Measurements from ENCODE around the gene TFE3.

Gene TFE3

DNA sequence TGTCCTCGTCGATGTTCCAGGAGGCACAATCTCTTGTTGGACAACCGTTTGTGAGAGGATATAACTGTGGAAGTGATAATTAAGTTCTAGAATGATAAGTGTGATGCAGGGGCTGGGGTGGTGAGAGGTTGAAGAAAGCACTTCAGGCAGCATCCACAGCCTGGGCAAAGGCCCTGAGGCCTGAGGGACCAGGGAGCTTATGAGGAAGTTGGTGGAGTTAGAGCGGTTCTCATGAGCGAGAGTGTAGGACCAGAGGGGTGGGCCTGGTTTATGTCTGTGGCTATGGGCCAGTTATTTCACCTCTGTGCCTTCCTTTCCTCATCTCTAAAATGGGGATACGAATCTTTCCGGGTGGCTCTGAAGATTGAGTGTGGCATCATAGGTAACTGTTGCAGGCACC, 18.3 kb upstream of the TFE3 start:
- no peak for DNase-seq (ENCODE audit: low read depth in 2 of 2)

DNA sequence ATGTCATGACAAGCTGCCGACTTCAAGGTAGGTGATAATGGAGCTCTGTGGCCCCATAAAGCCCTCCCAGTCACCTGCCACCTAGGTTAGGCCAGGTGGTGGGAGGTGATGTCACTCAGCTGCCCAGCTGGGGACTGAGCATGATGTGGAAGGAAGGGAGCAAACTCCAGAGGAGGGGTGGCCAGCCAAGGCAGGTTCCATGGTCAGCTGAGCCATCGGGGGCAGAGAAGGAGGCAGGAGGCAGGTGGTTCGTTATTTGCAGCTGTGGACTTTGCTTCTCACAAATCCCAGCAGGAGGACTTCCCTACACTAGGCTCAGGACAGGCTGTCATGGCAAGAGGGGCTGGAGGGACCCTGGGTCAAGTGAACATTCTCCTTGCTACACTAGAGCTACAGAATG, 17.8 kb upstream of the TFE3 start:
- DNase-seq (ENCODE audit: low read depth in 2 of 2): no peak

DNA sequence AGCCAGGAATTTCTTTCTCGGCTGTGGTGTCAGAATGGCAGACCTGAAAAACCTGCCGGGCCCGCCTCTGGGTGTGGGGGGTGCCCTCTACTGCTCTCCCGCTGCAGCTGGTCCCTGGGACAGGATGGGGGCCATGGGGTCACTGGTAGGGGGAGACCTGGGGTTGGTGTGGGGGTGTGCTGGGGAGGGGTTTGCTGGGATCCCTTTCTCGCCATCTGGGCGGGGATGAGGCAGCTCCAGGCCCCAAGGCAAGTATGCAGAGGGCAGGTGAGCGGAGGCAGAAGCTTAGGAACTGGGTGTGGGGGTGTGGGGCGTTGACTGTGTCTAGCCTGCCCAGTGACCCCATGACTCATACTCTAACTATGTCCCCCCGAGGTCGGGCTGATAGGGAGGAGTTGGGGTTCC, 16.5 kb upstream of the TFE3 start:
- no peak for DNase-seq (ENCODE audit: low read depth in 2 of 2)

DNA sequence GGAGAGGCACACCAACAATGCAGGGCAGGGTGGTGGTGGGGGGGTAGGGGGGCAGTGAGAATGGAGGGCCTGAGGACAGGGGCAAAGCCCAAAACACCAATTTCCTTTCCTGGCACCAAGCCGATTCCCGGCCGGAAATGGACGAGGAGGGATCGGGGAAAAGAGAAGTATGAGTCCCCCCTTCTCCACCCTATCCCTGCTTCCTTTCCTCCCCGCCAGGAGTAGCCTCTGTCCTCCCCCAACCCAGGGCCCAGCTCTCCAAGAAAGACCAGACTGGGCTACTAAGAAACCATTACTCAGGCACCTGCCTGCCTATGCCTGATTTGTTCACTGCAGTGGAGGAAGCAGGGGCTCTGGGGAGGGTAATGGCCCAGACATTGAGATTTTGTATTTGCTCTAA, 16.0 kb upstream of the TFE3 start:
- DNase-seq (ENCODE audit: low read depth in 2 of 2): no peak

DNA sequence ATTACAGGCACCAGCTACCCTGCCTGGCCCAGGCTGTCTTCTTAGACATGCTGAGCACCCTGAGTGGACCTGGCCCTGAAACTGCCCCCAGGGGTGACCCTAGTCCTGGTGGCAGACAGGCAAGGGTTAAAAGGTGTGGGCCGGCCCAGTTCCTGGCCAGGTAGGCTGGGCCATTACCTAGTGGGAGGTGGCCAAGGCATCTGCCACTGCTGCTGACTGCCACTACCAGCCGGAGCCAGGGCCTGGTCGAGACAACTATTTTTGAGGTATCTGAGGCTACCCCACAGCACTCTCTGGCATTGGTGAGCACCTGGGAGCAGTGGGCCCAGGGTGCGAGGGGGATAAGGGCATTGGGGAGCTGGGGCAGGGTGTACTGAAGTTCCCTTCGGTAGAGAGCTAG, 15.6 kb upstream of the TFE3 start, which contains the start of gene CCDC120:
Gene CCDC120, plus strand, starts transcription at position 206 of the 400 bp plus-strand sequence. CDS start 3,043 bp downstream, outside the sequence.
- DNase-seq (ENCODE audit: low read depth in 2 of 2): no peak

DNA sequence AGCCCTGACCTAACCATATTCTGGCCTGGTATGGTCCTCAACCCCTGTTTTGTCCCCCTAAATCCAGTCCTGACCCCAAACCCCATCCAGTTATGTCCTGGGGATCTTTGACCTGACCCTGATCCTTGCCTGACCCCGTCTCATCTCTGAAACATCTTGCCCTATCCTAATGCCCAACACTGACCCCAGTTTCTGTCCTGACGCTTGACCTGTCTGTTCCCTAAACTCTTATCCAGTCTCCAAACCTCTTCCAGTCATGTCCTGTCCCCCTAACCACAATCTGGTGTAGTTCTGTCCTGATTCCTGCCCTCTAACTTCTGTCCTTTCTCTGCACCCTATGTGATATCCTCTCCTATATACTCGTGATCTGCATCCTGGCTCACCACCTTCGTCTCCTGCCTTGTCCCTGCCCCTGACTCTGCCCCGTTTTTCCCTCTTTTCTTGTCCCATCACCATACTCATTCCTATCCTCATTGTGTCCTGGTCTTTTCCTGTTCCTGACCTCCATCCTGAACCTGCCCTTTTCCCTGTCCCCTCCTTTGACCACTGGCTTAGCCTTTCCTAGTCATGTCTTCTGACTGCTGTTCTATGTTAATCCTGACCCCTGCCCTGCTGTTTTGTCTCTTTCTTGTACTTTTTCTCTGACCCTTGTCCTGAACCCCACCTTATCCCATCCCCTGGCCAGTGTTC, 11.1 kb upstream of the TFE3 start:
- DNase-seq (ENCODE audit: low read depth in 2 of 2): no peak

DNA sequence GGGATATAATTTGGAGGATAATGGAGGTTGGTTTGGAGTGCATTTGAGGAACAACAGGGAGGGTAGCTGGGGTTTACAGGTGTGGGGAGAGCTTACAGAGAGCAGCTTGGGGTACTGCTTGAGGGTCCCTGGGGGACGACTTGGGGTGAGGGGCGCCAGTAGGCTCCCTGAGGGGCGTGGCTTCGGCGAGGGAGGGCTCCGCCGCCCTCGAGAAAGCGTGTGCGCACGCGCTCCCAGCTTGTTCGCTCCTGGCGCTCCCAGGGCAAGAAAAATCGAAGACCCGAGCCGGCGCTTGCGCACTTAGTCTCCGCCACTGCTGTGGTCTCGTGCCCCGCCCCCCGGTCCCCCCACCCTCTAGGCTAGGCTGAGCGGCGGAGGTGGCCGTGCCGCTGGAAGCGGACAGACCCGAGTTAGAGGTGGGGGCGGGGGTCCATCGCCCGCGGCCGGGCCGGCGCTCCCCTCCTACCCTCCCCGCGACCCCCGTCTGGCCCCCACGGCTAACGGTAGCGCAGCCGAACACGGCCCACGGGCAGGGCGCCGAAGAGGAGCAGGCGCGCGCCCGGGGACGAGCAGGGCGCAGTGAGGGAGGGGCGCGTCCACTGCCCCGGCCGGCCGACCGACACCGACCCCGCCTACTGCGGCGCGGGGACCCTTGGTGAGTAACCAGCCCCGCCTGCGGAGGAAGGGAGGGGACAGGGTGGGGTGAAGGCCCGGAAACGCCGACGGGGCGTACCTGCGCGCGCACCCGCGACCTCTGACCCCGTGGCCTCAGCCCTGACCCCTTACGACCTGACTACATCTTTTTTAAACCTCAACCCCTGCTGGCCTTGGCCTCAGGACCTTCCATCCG, 10.3 kb upstream of the TFE3 start:
- DNase-seq (ENCODE audit: low read depth in 2 of 2): no peak

DNA sequence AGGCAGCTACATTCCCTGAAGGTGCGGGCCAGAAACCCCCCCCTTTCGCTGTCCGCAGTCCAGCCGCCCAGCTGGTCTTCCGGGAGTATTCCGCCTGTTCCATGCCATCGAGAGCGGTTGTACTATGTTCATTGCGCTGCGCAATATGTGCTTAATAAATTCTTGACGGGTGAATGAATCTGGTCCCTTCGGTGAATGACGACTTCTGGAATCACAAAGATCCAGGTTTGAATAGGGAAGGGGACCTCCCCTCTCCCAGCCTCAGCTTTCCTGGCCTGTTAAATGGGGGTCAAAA, 777 bp upstream of the TFE3 start:
- DNase-seq (ENCODE audit: low read depth in 2 of 2): no peak

DNA sequence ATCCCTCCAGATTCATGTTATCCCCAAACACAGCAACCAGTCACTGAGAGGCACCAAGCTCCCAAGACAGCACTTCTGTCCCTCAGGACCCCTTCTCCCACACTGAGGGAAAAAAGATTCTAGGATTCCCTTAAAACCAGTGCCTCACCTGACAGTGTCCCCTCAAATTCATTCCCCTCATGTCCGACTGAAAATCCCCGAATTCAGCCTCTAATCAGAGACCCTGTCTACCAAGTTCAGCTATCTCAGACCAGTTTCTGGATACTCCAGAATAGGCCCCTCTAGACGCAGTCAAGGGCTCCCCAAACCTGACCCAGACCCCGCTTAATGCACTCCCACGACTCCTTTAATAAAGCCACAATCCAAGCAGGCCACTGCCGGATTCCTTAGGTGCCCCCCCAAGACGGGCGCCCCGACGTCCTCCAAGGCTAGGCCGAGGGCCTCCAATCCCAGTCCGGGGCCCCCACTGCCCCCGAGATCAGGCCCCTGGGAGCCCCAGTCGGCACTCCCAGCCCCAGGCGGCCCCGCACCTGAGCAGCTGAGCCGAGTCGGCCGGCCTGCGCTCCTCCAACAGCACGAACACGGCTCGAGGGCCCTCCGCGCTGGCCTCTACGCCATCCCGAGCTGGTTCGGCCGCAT, 457 bp downstream of the TFE3 start:
- no peak for DNase-seq (ENCODE audit: low read depth in 2 of 2)

DNA sequence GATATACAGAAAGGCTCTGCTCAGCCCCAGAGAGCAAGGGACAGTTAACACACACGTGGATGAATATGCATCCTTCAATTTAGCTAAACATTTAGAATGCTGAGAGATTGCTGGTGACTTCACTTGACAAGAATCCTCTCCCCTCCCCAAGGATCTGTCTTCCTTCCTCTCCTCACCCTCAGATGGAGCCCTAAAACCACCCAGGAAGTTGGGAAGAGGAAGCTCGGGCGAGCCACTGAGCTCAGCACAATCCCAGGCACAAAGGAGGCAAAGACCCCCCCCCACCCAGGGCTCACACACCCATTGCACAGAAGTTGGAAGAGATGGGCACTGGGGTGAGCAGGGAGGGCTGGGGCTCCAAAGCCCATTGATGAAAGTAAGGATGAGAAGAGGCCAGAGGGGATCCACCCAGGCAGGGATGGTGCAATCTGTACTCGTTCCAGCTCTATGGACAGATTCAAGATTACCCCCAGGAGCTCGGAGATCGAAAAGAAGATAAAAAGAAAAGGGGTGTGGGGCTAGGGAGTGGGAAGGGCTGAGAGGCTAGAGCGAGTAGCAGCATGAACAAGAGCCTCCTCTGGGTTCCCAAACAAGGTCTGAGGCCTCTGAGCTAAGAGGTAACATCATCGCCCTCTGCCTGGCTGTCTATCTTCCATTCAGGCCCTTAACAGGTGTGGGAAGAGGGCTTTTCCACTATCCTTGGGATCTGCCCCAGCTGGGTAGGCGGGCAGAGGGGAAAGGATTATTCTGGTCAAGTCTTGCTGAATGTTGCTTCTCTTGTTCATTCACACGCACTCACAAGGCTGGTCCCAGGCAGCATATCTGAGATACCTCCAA, 1.2 kb downstream of the TFE3 start:
- DNase-seq (ENCODE audit: low read depth in 2 of 2): peak; percentile 44 to 49

DNA sequence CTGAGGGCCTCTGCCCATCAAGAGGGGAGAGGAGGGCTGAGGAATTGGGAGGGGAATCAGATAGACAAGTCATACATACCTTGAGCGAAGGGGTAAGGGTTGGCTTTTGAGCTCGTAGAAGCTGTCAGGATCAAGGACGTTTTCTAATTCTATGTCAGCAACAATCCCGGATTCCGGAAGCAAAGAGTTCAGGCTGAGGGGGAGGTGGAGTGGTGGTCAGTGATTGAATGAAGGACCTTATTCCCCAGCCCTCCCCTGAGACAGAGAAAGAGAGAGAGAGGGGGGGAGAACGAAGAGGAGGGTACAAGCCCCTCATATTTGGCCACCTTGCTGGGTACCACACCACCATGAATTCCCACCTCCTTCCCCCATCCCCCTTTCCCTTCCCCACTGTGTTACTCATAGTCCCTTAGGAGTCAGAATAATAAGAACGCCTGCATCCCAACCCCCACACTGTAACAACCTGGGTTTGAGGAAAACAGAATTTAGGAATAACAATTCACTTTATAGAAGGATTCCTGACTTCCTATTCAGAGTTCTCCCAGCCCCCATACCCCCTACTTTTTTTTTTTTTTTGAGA, 2.7 kb downstream of the TFE3 start:
- no peak for DNase-seq (ENCODE audit: low read depth in 2 of 2)

DNA sequence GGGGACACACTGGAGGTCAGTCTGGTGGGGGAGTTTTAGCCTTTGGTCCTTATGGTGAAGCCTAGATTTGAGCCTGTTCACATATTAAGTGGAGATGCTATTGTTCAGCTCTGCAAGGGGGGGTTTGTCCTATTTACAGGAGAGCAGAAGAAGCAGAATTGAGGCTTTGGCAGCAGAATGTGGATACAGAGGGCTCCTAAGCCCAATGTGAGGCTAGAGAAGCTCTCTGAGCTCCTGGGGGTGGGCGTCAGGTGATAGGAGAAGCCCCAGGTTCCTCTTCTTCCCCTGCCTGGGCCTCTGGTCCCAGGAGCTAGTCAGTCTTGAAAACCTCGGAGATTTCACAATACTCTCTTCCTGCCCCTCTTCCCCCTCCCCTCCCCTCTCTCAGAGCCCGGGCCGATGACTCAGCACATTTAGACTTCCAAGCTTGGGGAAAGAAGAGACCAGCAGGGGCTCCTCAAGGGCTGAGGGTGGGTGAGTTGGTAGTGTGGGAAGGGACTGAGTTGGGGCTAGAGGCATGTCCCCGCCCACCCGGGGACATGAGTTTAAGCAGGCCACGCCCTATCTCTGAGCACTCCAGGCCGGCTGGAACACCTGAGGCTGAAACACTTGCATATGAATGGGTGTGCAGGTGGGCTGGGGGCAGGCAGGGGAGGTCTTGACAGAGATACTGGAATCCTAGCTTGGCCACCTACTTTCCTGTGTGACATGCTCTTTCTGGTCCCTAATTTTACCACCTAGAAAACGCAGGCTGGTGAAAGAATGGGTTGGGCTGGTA, 3.4 kb downstream of the TFE3 start:
- peak; percentile 92 to 93 for DNase-seq (ENCODE audit: low read depth in 2 of 2)

DNA sequence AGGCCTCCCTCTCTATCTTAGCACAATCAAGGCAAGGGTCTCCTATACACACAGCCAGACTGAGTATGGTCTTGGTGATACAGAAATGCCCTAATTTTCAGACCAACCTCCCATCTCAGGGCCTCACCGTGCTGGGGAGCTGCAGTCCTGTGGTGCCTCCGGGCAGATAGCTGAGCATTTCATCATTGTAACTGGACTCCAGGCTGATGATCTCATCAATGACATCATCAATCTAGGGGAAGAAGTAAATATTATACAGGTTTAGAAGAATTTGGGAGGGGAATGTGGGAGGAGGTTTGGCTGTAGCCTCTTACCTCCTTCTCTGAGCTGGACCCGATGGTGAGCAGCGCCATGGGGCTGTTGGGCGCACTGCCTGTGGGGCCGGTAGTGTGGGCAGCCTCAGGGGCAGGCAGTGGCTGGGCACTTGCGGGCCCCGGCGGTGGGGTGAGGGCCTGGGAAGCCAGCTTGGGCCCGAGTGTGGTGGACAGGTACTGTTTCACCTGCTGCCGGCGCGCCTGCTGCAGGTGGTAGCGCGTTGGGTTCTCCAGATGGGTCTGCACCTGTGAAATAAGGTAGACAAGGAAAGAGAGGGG, 5.2 kb downstream of the TFE3 start:
- DNase-seq (ENCODE audit: low read depth in 2 of 2): no peak

DNA sequence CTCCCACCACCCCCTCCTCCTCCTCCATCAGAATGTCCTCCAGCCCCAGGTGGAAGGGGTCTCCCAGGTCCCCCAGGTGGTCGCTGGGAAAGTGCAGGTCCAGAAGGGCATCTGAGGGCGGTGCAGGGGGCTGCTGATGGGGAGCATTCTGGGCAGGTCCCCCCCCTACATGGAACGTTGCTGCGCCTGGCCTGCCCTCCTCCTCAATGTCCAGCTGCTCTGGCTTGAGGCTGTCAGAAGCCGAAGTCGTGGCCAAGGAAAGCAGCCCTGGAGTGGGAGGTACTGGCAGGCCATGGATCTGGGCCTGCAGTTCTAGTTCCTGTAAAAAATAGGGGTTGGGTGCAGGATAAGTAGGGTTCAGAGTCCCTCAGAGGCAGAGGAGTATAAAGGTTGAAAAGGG, 12.9 kb downstream of the TFE3 start:
- no peak for DNase-seq (ENCODE audit: low read depth in 2 of 2)

DNA sequence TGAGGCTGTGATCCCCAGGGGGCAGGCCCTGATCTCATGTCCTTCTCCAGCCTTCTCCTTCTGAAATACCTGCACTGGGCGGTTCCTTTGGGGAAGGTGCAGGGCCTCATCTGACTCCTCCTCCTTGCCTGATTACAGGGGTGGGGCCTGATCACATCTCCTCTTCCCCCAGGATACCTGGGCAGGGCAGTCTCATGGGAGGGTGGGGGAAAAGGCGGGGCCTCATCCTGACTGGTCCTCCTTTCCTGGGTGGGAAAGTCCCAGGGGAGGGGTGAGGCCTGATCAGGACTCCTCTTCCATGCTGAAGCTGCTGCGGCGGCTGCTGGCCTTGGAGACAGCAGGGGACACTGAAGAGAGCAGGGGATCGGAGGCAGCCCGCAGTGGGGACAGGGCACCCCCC, 13.3 kb downstream of the TFE3 start:
- DNase-seq (ENCODE audit: low read depth in 2 of 2): no peak

DNA sequence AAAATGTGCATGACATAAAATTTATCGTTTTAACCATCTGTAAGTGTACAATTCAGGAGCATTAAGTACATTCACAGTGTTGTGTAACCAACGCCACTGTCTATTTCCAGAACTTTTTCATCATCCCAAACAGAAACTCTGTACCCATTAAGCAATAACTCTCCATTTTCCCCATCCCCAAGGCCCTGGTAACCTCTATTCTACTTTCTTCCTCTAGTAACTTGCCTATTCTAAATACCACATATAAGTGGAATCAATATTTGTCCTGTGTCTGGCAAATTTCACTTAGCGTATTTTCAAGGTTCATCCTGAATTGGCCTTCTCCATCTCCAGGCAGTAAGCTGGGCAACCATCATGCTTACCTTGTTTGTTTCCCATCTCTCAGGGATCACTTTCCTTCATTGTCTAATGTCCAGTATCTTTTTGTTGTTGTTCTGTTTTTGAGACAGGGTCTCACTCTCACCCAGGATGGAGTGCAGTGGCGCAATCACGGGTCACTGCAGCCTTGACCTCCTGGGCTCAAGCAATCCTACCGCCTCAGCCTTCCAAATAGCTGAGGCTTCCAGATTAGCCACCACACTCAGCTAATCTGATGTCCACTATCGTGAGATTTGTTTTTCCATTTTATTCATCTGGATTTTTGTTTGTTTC, 23.4 kb downstream of the TFE3 start:
- no peak for DNase-seq (ENCODE audit: low read depth in 2 of 2)

DNA sequence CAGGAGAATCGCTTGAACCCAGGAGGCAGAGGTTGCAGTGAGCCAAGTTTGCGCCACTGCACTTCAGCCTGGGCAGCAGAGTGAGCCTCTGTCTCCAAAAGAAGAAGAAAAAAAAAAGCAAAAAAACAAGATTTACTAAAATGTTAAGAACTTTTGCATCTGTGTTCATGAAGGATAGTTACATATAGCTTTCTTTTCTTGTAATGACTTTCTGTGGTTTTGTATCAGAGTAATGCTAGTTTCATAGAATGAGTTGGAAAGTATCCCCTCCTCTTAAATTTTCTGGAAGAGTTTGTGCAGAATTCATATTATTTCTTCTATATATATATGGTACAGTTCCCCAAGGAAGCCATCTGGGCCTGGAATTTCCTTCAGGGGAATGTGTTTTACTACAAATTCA, 24.1 kb downstream of the TFE3 start:
- DNase-seq (ENCODE audit: low read depth in 2 of 2): no peak

DNA sequence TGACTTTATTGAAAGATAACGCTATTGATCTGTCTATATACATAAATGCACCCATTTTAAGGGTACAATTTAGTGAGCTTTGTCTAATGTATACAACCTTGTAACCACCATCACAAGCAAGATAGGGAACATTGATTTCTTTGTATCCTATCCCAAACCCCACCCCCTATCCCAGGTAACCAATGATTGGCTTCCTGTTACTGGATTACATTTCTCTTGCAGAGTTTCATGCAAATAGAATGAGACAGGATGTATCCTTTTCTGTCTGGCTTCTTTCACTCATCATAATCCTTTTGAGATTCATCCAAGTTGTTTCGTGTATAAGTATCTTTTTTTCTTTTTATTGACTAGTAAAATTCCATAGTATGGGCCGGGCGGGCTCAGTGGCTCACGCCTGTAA, 39.5 kb downstream of the TFE3 start:
- DNase-seq (ENCODE audit: low read depth in 2 of 2): no peak

DNA sequence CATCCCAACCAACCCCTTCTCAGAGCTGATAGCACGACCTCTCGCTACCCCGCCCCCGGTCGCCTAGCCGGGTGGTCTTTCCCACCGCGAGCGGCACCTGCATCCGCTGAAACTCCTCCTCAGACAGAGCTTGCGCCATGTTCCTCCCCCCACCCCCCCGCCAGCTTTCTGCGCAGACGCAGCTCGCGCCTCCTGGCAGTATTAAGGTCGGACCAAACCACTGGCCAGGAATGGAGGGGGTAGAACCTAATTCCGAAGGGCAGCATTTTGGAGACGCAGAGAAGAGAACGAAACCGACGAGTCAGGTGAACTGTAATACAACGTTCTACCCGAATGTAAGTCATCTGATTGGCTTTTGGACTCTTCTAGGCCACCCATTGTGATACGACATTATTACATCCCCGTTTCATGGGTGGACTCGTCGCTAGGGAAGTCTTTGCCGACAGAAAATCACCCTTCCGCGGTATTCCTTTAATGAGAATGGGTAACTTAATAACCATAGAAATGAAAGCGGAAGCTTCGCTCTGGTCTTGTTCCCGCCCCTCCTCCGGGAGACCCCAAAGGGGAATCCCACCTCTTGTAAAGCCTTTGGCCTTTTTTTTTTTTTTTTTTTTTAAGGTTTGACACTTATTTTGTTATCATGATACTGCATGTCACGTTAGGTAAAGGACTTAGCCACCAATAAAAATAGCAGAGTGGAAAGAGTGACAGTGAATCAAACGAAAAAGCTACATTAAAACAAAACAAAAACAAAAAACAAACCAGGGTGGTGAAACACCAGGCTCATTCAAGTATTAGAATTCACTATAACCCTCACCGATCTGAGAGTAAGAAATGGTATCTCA, 40.8 kb downstream of the TFE3 start, which contains the start of gene GRIPAP1:
Gene GRIPAP1, minus strand, starts transcription at position 174 of the 845 bp plus-strand sequence. Its CDS starts 35 bp downstream, at position 139.
- DNase-seq (ENCODE audit: low read depth in 2 of 2): peak; percentile 73 to 76
